Measurements from ENCODE around the gene PTPRG. TPM values are rescaled to one million over a fixed set of nuclear protein-coding genes. Genes with fewer than 3 reads are reported as not detected.

PTPRG gene
- total RNA-seq, 1 donor from 2014 or later = 4.2 TPM

DNA sequence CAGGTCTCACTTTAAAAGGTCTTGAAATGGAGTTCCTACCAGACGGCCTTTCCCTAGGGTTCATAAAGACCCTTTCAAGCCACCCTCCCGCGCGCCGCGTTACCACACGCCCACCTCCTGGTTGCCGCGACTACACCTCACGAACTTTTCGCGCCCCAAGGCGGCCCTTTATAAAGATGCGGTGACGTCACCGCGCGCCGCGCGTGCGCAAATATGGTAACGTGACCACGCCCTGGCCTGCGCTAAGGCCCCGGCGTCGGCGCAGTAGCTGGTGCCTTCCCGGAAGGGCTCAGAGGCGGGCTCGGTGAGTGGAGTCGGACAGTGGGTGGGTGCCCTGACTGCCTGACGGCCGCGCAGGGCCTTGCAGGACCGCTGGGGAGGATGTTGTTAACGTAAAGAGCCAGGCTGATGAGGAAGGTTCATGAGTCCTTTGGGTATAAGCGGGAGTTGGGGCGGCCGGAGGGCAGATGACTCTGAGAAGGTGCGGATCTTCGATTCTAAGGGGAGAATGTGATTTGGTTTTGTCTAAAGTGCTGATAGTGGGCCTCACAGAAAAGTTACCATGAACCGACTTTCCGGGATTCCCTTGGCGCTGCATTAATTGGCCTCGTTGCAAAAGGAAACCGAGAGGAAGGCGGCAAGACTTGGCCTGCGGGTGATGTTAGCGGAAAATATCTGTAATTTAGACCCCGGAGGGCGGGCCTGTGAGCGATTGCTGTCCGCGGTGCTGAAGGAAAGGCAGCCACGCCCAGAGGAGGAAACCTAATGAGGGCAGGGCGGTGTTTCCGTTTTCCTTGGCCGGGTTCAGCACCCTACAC lies 757.6 kb downstream of the PTPRG start:
- Mint-ChIP-seq H3K4me3 (peak overlapping the region; percentile 97), H3K9me3 (peaks cover 18% of the 10 kb centered on the region), H3K27ac (peak overlapping the region; percentile 99), H3K27me3 (peaks cover 11% of the 10 kb centered on the region), H3K36me3 (ENCODE audit: low read depth) (peaks cover 10% of the 10 kb centered on the region), H3K4me1 (peaks cover 6% of the 10 kb centered on the region)
- intact Hi-C loops (cut with micrococcal nuclease) = loop anchor here (2.0 kb wide), 1 partner anchor 1068 kb away; the partner anchor contains the start of gene FHIT
- DNase-seq = peak; percentile 85

DNA sequence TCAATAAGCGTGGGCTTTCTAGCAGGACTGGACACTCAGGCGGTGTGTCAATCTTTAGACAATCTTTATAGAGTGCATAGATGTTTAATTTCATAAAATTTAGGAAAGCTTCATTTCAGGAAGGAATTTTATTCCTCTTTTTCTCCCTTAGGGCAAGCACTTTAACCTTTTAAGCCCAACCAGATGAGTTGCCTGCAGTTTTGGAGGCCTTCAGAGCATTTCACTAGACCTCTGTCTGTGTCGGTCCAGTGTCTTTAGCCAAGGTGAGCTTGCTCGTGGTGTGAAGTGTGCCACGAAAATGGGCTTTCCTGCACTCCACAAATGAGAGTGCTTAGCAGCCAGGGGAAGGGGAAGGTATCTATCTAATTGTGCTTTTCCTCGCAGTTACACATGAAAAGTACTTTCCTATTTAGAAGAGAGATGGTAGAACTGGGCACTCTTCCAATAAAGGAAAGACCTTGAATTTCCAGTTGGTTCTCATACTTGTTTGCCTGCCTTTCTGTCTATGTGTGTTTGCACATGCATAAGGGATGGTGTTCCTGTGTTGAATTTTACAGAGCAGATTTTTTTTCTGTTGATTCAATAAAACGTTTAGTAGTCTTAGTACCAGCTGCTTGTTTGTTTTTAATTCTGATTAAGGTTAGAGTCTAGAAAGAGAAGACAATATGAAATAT lies 758.3 kb downstream of the PTPRG start:
- intact Hi-C loops (cut with micrococcal nuclease) = loop anchor here (2.0 kb wide), 1 partner anchor 1069 kb away; the partner anchor contains the start of gene FHIT

DNA sequence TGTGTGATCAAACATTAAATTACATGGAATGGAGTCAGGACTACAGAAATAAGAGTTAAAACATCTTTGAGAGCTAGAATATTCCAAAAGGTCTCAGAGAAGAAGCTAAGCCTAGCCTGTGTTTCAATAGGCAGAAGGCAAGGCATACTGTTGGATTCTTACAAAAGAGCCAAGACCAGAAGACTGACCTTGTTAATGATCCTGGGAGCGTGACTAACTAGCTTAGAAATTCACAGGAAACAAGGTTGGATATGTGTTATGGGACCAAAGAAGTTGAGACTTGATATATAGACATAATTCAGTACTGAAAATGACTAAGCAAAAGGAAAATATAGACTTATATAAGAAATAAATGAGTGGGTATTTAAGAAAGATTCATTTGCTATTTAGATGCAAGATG lies 761.9 kb downstream of the PTPRG start:
- Mint-ChIP-seq H3K27ac (no peak overlapping the region), H3K4me3 (no peak overlapping the region), H3K9me3 (peaks cover 18% of the 10 kb centered on the region), H3K36me3 (ENCODE audit: low read depth) (peaks cover 10% of the 10 kb centered on the region), H3K27me3 (peaks cover 8% of the 10 kb centered on the region), H3K4me1 (peaks cover 6% of the 10 kb centered on the region)
- no peak for DNase-seq
- intact Hi-C loops (cut with micrococcal nuclease) = no loop called here

More for the DNA sequence above, 758.3 kb downstream of the PTPRG start:
- H3K4me3 Mint-ChIP-seq = peak overlapping the region; percentile 97
- H3K36me3 Mint-ChIP-seq (ENCODE audit: low read depth) = peaks cover 10% of the 10 kb centered on the region
- H3K27me3 Mint-ChIP-seq = peaks cover 11% of the 10 kb centered on the region
- peak overlapping the region; percentile 99 for H3K27ac Mint-ChIP-seq
- DNase-seq = no peak
- peaks cover 18% of the 10 kb centered on the region for H3K9me3 Mint-ChIP-seq
- peaks cover 6% of the 10 kb centered on the region for H3K4me1 Mint-ChIP-seq

DNA sequence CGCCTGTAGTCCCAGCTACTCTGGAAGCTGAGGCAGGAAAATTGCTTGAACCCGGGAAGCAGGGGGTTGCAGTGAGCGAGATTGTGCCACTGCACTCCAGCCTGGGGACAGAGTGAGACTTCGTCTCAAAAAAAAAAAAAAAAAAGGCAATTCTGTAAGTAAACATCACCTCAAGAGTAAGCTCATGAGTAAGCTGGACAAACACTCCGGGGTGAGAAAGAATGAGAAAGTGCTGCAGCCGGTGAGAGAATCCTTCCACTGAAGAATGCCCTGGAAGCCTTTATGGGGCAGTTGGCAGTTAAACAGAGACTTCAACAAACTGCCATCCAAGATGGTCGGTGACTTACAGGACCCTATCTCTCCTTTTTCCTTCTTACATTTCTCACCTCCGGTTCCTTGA lies 764.5 kb downstream of the PTPRG start:
- peaks cover under 1% of the 10 kb centered on the region for H3K27me3 Mint-ChIP-seq
- intact Hi-C loops (cut with micrococcal nuclease) = no loop called here
- peaks cover 1% of the 10 kb centered on the region for H3K9me3 Mint-ChIP-seq
- DNase-seq = no peak
- no peak overlapping the region for H3K4me3 Mint-ChIP-seq
- H3K27ac Mint-ChIP-seq = no peak overlapping the region
- H3K36me3 Mint-ChIP-seq (ENCODE audit: low read depth) = peaks cover 3% of the 10 kb centered on the region
- H3K4me1 Mint-ChIP-seq = no peaks in the 10 kb centered on the region

DNA sequence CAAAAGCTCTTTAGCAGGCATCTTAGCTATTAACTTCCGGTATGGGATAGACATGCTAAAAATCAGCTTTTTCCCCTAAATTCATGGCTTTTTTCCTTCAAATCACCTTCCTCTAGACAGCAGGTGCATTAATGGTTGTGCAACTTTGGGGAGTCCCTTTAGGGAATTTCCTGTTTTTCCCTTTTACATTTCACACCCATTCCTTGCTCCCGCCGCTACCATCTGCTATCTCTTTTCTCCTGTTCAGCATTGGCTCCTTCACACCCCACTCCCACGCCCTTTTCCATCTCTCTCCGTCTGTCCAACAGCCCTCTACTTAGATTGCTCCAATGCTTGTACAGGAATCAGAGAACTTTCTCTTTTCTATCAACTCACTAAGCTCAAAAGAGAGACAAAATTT lies 768.6 kb downstream of the PTPRG start:
- no peak for DNase-seq
- no peaks in the 10 kb centered on the region for H3K36me3 Mint-ChIP-seq (ENCODE audit: low read depth)
- no peaks in the 10 kb centered on the region for H3K9me3 Mint-ChIP-seq
- H3K27ac Mint-ChIP-seq = no peak overlapping the region
- intact Hi-C loops (cut with micrococcal nuclease) = loop anchor here (10.0 kb wide), 1 partner anchor 225 kb away; no protein-coding TSS in a partner anchor
- H3K4me1 Mint-ChIP-seq = no peaks in the 10 kb centered on the region
- no peaks in the 10 kb centered on the region for H3K27me3 Mint-ChIP-seq
- no peak overlapping the region for H3K4me3 Mint-ChIP-seq

DNA sequence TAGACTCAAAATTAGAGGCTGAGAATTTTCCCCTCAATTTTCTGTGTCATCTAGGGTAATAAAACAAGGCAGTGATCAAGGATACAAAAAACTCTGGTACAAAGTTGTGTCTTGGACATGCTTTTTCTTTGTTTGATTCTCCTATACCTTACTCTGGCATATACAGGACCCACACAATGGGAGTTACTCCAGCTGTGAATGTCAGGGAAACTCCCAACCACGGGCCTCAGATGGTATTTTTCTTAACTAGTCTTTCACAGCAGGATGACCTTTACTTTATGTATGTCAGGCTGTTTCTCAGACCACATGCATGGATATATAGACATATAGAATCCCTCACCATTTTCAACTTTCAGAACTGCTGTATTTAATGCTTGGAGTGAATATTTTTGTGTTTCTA lies 770.6 kb downstream of the PTPRG start:
- intact Hi-C loops (cut with micrococcal nuclease) = loop anchor here (10.0 kb wide), 1 partner anchor 223 kb away; no protein-coding TSS in a partner anchor

DNA sequence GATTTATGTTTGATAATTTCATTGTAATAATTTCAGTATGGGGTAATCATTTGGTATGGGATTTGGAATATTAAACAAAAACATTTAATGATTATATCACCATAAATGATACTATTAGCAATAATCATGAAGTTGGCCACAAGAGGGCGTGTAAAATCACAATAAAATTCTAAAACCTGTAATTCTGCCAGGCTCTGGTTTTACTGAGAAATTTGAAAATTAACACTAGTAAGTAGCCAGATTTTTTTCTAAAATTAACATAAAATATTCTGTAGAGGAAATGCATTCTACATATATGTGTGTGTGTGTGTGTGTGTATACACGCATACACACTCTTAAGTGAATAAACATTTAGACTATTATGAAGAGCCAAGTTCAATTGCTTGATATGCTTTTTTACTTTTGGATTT lies 771.5 kb downstream of the PTPRG start:
- H3K36me3 Mint-ChIP-seq (ENCODE audit: low read depth) = no peaks in the 10 kb centered on the region
- no peak overlapping the region for H3K4me3 Mint-ChIP-seq
- no peak for DNase-seq

More for the DNA sequence above, 770.6 kb downstream of the PTPRG start:
- H3K4me1 Mint-ChIP-seq = no peaks in the 10 kb centered on the region
- no peak overlapping the region for H3K27ac Mint-ChIP-seq
- H3K27me3 Mint-ChIP-seq = no peaks in the 10 kb centered on the region
- H3K9me3 Mint-ChIP-seq = no peaks in the 10 kb centered on the region
- H3K4me3 Mint-ChIP-seq = no peak overlapping the region
- no peak for DNase-seq
- no peaks in the 10 kb centered on the region for H3K36me3 Mint-ChIP-seq (ENCODE audit: low read depth)

DNA sequence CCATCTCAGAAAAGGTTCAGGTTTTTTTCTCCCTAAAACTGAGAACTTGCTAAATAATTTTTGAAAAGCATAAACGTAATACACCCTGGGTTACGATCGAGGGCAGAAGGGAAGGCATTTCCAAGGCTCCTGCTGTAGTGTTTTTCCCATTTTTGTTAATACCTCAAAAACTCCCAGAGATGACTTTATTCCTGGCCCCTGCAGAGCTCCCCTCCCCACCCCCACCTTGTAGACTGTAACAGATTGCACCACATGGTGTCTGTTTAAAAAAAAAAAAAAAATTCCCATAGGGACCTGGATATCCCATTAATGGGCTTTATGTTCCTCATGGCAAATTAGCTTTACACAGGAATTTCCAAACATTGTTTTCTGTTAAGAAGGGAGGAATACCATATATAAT lies 773.8 kb downstream of the PTPRG start:
- Mint-ChIP-seq H3K4me3 (no peak overlapping the region), H3K27ac (no peak overlapping the region), H3K4me1 (no peaks in the 10 kb centered on the region), H3K36me3 (ENCODE audit: low read depth) (no peaks in the 10 kb centered on the region), H3K27me3 (no peaks in the 10 kb centered on the region), H3K9me3 (no peaks in the 10 kb centered on the region)
- no peak for DNase-seq
- intact Hi-C loops (cut with micrococcal nuclease) = loop anchor here (10.0 kb wide), 1 partner anchor 220 kb away; no protein-coding TSS in a partner anchor

More for the DNA sequence above, 771.5 kb downstream of the PTPRG start:
- Mint-ChIP-seq H3K27me3 (no peaks in the 10 kb centered on the region), H3K27ac (no peak overlapping the region), H3K4me1 (no peaks in the 10 kb centered on the region), H3K9me3 (no peaks in the 10 kb centered on the region)
- intact Hi-C loops (cut with micrococcal nuclease) = loop anchor here (10.0 kb wide), 1 partner anchor 222 kb away; no protein-coding TSS in a partner anchor

DNA sequence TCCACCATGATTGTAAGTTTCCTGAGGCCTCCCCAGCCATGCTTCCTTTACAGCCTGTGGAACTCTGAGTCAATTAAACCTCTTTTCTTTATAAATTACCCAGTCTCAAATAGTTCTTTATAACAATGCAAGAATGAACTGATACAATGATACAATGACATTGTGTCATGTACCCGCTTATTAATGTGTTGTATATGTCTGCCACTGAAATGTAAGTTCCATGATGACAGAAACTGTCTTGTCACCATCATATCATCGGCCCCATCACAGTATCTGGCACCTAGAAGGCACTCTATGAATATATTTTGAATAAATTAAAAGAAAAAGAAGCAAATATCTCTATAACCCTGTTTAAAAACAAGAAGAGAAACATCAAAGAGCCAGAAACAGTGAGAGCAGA lies 782.4 kb downstream of the PTPRG start:
- Mint-ChIP-seq H3K36me3 (ENCODE audit: low read depth) (no peaks in the 10 kb centered on the region), H3K4me1 (no peaks in the 10 kb centered on the region), H3K9me3 (no peaks in the 10 kb centered on the region), H3K4me3 (no peak overlapping the region), H3K27me3 (no peaks in the 10 kb centered on the region), H3K27ac (no peak overlapping the region)
- intact Hi-C loops (cut with micrococcal nuclease) = no loop called here
- DNase-seq = no peak

All from activated CD4-positive, alpha-beta T cell treated with anti-CD3 and anti-CD28 coated beads, Interleukin-2, amount 10 ng/mL, durations not matched to agents 24 days and 14 days (primary cell).